Femur (tissue), 1 donor: ENCODE data around the gene RINL.
"Not testable (repeated sequence)": the region's sequence is repeated elsewhere in the genome, so short reads cannot be mapped to it uniquely, and the experiment has no call there.

Experiments
- DNase-seq: peaks from one replicate; pipeline ENCODE4 v3.0.0-alpha.2; 2017

Gene RINL

GRCh38 chr19:38904581-38905539 lies 26.8 kb upstream of the RINL start:
- no peak for DNase-seq

GRCh38 chr19:38901683-38902082 lies 23.6 kb upstream of the RINL start:
- no peak for DNase-seq

- DNase-seq, result no peak
Measured at GRCh38 chr19:38900743-38901190, 22.7 kb upstream of the RINL start.

GRCh38 chr19:38900202-38900629 lies 22.1 kb upstream of the RINL start:
- DNase-seq, result no peak

- peak; percentile 100 for DNase-seq
Measured at GRCh38 chr19:38899447-38900201, 21.5 kb upstream of the RINL start, which contains the start of the genes NFKBIB and SIRT2. NFKBIB (plus strand) TSS chr19:38899969; CDS start chr19:38900033, 64 bp downstream. SIRT2 (minus strand) TSS chr19:38899618; CDS start chr19:38899521, 97 bp downstream.

- no peak for DNase-seq
Measured at GRCh38 chr19:38898788-38899446, 20.8 kb upstream of the RINL start.

GRCh38 chr19:38894968-38895367 lies 16.9 kb upstream of the RINL start:
- DNase-seq, result peak; percentile 15

GRCh38 chr19:38893341-38893771 lies 15.3 kb upstream of the RINL start:
- DNase-seq, result no peak

GRCh38 chr19:38892841-38893240 lies 14.8 kb upstream of the RINL start:
- DNase-seq, result no peak

GRCh38 chr19:38891771-38892170 lies 13.7 kb upstream of the RINL start:
- DNase-seq, result no peak

GRCh38 chr19:38890686-38891085 lies 12.6 kb upstream of the RINL start:
- no peak for DNase-seq

- DNase-seq, result no peak
Measured at GRCh38 chr19:38889803-38890202, 11.7 kb upstream of the RINL start.

- DNase-seq, result no peak
Measured at GRCh38 chr19:38888876-38889275, 10.8 kb upstream of the RINL start.

- DNase-seq, result not testable (repeated sequence)
Measured at GRCh38 chr19:38884691-38885090, 6.6 kb upstream of the RINL start.

- no peak for DNase-seq
Measured at GRCh38 chr19:38883286-38883685, 5.2 kb upstream of the RINL start.

- DNase-seq, result no peak
Measured at GRCh38 chr19:38880882-38881609, 3.0 kb upstream of the RINL start.

GRCh38 chr19:38880076-38880881 lies 2.2 kb upstream of the RINL start:
- no peak for DNase-seq

- no peak for DNase-seq
Measured at GRCh38 chr19:38879400-38879751, 1.3 kb upstream of the RINL start.

GRCh38 chr19:38878575-38879399 lies 712 bp upstream of the RINL start:
- no peak for DNase-seq

- no peak for DNase-seq
Measured at GRCh38 chr19:38875656-38876395, 2.2 kb downstream of the RINL start.
